Adrenal gland (tissue), 5 donors: Measurements from ENCODE around the gene UST.
"Not testable (repeated sequence)": the region's sequence is repeated elsewhere in the genome, so short reads cannot be mapped to it uniquely, and the experiment has no call there.

Experiments
- CTCF ChIP-seq, 6 experiments: fragments of 450-650 bp in 4 of 6; fragments of 200-600 bp in 2 of 6; sonication (generic) in 1 of 6; IDR thresholded peaks; 1 replicate in 5 of 6; 2 replicates in 1 of 6; pipeline versions ENCODE4 v1.5.1 to v1.8.0; 2016 to 2021; ENCODE audit warnings: antibody characterized with exemption in 6 of 6, mild to moderate bottlenecking in 2 of 6, moderate library complexity in 1 of 6
- POLR2A ChIP-seq, 2 donors: fragments of 450-650 bp; IDR thresholded peaks; one replicate each; pipeline ENCODE4 v1.6.1; 2017; ENCODE audit warnings: antibody characterized with exemption in 2 of 2, mild to moderate bottlenecking in 2 of 2, moderate library complexity in 1 of 2
- donor health status: DM: no; HTN: no; CAD: no.

- TF ChIP-seq POLR2A, CTCF (IDR thresholded peaks at IDR 0.05): not testable (repeated sequence)
Observed at GRCh38 chr6:148864132-148864531, 117.3 kb downstream of the UST start.
